ENCODE measurements around the gene ABCA13. TPM values are rescaled to one million over a fixed set of nuclear protein-coding genes. Genes with fewer than 3 reads are reported as not detected.

Gene ABCA13
- total RNA-seq, 3 donors from 2014 or later: 0.43 to 1.6 (median 1.1) TPM

GRCh38 chr7:48249166-48249565, 77.9 kb downstream of the ABCA13 start:
- TF ChIP-seq CTCF (IDR thresholded peaks at IDR 0.05): no peak
- no peaks in the 10 kb centered on the region for H3K4me1 ChIP-seq (ENCODE audit: low read depth)
- DNase-seq (no peak), ATAC-seq (no peak)
- H3K9me3 ChIP-seq: no peaks in the 10 kb centered on the region
- intact Hi-C loops (cut with DNase I, micrococcal nuclease): no loop called here
- H3K36me3 ChIP-seq (ENCODE audit: low read depth): no peaks in the 10 kb centered on the region
- H3K4me3 ChIP-seq: no peak overlapping the region

- TF ChIP-seq CTCF (IDR thresholded peaks at IDR 0.05): no peak
- intact Hi-C loops (cut with DNase I, micrococcal nuclease): no loop called here
- Histone ChIP-seq H3K36me3 (ENCODE audit: low read depth) (no peaks in the 10 kb centered on the region), H3K4me3 (no peak overlapping the region), H3K4me1 (ENCODE audit: low read depth) (no peaks in the 10 kb centered on the region), H3K9me3 (no peaks in the 10 kb centered on the region)
- DNase-seq (no peak), ATAC-seq (no peak)
These were observed 79.2 kb downstream of the ABCA13 start for GRCh38 chr7:48250441-48250951.

- DNase-seq (no peak), ATAC-seq (no peak)
- TF ChIP-seq CTCF (IDR thresholded peaks at IDR 0.05): no peak
- no peak overlapping the region for H3K4me3 ChIP-seq
- H3K9me3 ChIP-seq: no peaks in the 10 kb centered on the region
- no peaks in the 10 kb centered on the region for H3K4me1 ChIP-seq (ENCODE audit: low read depth)
- intact Hi-C loops (cut with DNase I, micrococcal nuclease): no loop called here
- H3K36me3 ChIP-seq (ENCODE audit: low read depth): no peaks in the 10 kb centered on the region
These were observed 80.5 kb downstream of the ABCA13 start for GRCh38 chr7:48251766-48252165.

GRCh38 chr7:48252995-48253394, 81.7 kb downstream of the ABCA13 start:
- intact Hi-C loops (cut with DNase I, micrococcal nuclease): no loop called here
- H3K4me1 ChIP-seq (ENCODE audit: low read depth): no peaks in the 10 kb centered on the region
- H3K36me3 ChIP-seq (ENCODE audit: low read depth): no peaks in the 10 kb centered on the region
- H3K9me3 ChIP-seq: no peaks in the 10 kb centered on the region
- DNase-seq: no peak
- no peak for TF ChIP-seq CTCF (IDR thresholded peaks at IDR 0.05)
- ATAC-seq: no peak
- H3K4me3 ChIP-seq: no peak overlapping the region

GRCh38 chr7:48255046-48255445, 83.8 kb downstream of the ABCA13 start:
- H3K4me1 ChIP-seq (ENCODE audit: low read depth): no peaks in the 10 kb centered on the region
- intact Hi-C loops (cut with DNase I, micrococcal nuclease): no loop called here
- TF ChIP-seq CTCF (IDR thresholded peaks at IDR 0.05): no peak
- no peaks in the 10 kb centered on the region for H3K9me3 ChIP-seq
- no peaks in the 10 kb centered on the region for H3K36me3 ChIP-seq (ENCODE audit: low read depth)
- no peak for ATAC-seq
- no peak overlapping the region for H3K4me3 ChIP-seq
- DNase-seq: no peak
